Activated CD4-positive, alpha-beta T cell treated with anti-CD3 and anti-CD28 coated beads for 1 hour (primary cell): Measurements from ENCODE around the gene DNPEP.
A peak's percentile ranks its signal among the peaks of the same experiment; 100 is the strongest.
"Not testable (repeated sequence)": the region's sequence is repeated elsewhere in the genome, so short reads cannot be mapped to it uniquely, and the experiment has no call there.

Experiments used
- DNase-seq: peaks from one replicate; pipeline ENCODE4 v3.0.0-alpha.2; 2020

DNPEP gene

GRCh38 chr2:219419012-219419324 is 31.3 kb upstream of the DNPEP start:
- DNase-seq = no peak

GRCh38 chr2:219418155-219419011 is 30.7 kb upstream of the DNPEP start, which contains the start of gene DES:
DES (plus strand) TSS chr2:219418377; CDS start chr2:219418463, 86 bp downstream.
- no peak for DNase-seq

GRCh38 chr2:219417374-219417773 is 29.7 kb upstream of the DNPEP start:
- no peak for DNase-seq

- no peak for DNase-seq
These were observed 29.2 kb upstream of the DNPEP start for GRCh38 chr2:219416938-219417337.

- no peak for DNase-seq
These were observed 28.5 kb upstream of the DNPEP start for GRCh38 chr2:219416235-219416602.

- DNase-seq = no peak
These were observed 28.0 kb upstream of the DNPEP start for GRCh38 chr2:219415580-219416234.

GRCh38 chr2:219414857-219415256 is 27.1 kb upstream of the DNPEP start:
- DNase-seq = no peak

- DNase-seq = no peak
These were observed 22.7 kb upstream of the DNPEP start for GRCh38 chr2:219410390-219410789.

GRCh38 chr2:219409619-219410018 is 21.9 kb upstream of the DNPEP start:
- DNase-seq = no peak

GRCh38 chr2:219408631-219409030 is 20.9 kb upstream of the DNPEP start:
- no peak for DNase-seq

GRCh38 chr2:219408204-219408603 is 20.5 kb upstream of the DNPEP start:
- DNase-seq = no peak

- DNase-seq = not testable (repeated sequence)
These were observed 19.6 kb upstream of the DNPEP start for GRCh38 chr2:219407343-219407742.

GRCh38 chr2:219406861-219407230 is 19.1 kb upstream of the DNPEP start:
- no peak for DNase-seq

GRCh38 chr2:219405958-219406860 is 18.5 kb upstream of the DNPEP start:
- no peak for DNase-seq

- no peak for DNase-seq
These were observed 17.7 kb upstream of the DNPEP start for GRCh38 chr2:219405451-219405850.

- no peak for DNase-seq
These were observed 17.2 kb upstream of the DNPEP start for GRCh38 chr2:219404954-219405353.

GRCh38 chr2:219404291-219404910 is 16.7 kb upstream of the DNPEP start:
- DNase-seq = no peak

GRCh38 chr2:219403861-219404260 is 16.1 kb upstream of the DNPEP start:
- no peak for DNase-seq

- DNase-seq = peak; percentile 41
These were observed 15.2 kb upstream of the DNPEP start for GRCh38 chr2:219402665-219403515.

GRCh38 chr2:219401606-219402005 is 13.9 kb upstream of the DNPEP start:
- no peak for DNase-seq

GRCh38 chr2:219400562-219400961 is 12.8 kb upstream of the DNPEP start:
- DNase-seq = no peak
